KMS-11 (cell line): ENCODE data around the gene PCSK5.

Experiments
- H2AFZ ChIP-seq: fragments of 200-600 bp; sonication (generic); 2 replicates; pipeline ENCODE4 v1.6.1; 2016; ENCODE audit warnings: antibody characterized with exemption, mixed run types, low read depth
- H3K27ac ChIP-seq: fragments of 200-600 bp; sonication (generic); 2 replicates; pipeline ENCODE4 v1.6.1; 2016; ENCODE audit warnings: mild to moderate bottlenecking, mixed run types
- H3K27me3 ChIP-seq: fragments of 200-600 bp; sonication (generic); 2 replicates; pipeline ENCODE4 v1.6.1; 2017; ENCODE audit warnings: mild to moderate bottlenecking, low read depth, mixed run types, moderate library complexity; ENCODE audit not compliant: insufficient read depth
- H3K36me3 ChIP-seq: fragments of 200-600 bp; sonication (generic); 2 replicates; pipeline ENCODE4 v1.6.1; 2017; ENCODE audit warnings: mild to moderate bottlenecking, mixed run types; ENCODE audit not compliant: insufficient read depth
- H3K4me1 ChIP-seq: fragments of 200-600 bp; sonication (generic); 2 replicates; pipeline ENCODE4 v1.6.1; 2016; ENCODE audit warnings: mild to moderate bottlenecking, low read depth, mixed run types; ENCODE audit not compliant: poor library complexity, severe bottlenecking
- H3K4me2 ChIP-seq: fragments of 200-600 bp; sonication (generic); 2 replicates; pipeline ENCODE4 v1.7.0; 2016; ENCODE audit warnings: mild to moderate bottlenecking, mixed run types
- H3K4me3 ChIP-seq: fragments of 200-600 bp; sonication (generic); IDR thresholded peaks from 2 replicates; pipeline ENCODE4 v1.6.1; 2017; ENCODE audit warnings: low read depth, low read length, mixed read lengths; ENCODE audit not compliant: insufficient read depth
- H3K79me2 ChIP-seq: fragments of 200-600 bp; sonication (generic); 2 replicates; pipeline ENCODE4 v1.6.1; 2016; ENCODE audit warnings: low read depth, mixed run types; ENCODE audit not compliant: insufficient read depth
- H3K9ac ChIP-seq: fragments of 200-600 bp; sonication (generic); 2 replicates; pipeline ENCODE4 v1.6.1; 2016; ENCODE audit warnings: mild to moderate bottlenecking, mixed run types
- H4K20me1 ChIP-seq: fragments of 200-600 bp; sonication (generic); 2 replicates; pipeline ENCODE4 v1.6.1; 2016; ENCODE audit warnings: mild to moderate bottlenecking, mixed run types; ENCODE audit not compliant: insufficient read depth
- TF ChIP-seq, protein P1 (sequence below): fragments of 200-600 bp; sonication (generic); conservative IDR thresholded peaks from 2 replicates; pipeline ENCODE4 v1.6.1; 2017; ENCODE audit warnings: low read depth, mild to moderate bottlenecking, antibody characterized with exemption, low read length, moderate library complexity, mixed read lengths

Gene PCSK5

DNA sequence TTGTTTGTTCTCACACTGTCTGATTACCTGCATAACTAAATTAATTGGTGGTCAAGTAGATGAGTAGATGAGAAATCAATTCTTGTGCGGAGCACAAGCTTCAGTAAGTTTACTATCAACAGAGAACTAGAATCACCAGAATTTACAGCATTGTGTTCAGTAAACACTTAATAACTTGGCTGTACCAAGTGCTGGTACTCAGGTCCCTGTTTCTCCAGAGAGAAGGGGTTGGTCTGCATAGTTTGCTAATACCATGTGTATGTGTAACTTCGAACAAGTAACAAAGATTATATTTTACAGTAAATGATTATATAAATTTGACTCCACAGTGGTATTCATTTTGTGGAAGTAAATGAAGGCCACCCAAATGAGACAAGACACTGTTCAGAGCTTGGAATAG is 146.3 kb downstream of the PCSK5 start:
- no peak overlapping the region for H2AFZ ChIP-seq
- no peak overlapping the region for H3K4me2 ChIP-seq
- H3K4me1 ChIP-seq: no peaks in the 10 kb centered on the region
- no peak overlapping the region for H3K9ac ChIP-seq
- TF ChIP-seq, protein P1, sequence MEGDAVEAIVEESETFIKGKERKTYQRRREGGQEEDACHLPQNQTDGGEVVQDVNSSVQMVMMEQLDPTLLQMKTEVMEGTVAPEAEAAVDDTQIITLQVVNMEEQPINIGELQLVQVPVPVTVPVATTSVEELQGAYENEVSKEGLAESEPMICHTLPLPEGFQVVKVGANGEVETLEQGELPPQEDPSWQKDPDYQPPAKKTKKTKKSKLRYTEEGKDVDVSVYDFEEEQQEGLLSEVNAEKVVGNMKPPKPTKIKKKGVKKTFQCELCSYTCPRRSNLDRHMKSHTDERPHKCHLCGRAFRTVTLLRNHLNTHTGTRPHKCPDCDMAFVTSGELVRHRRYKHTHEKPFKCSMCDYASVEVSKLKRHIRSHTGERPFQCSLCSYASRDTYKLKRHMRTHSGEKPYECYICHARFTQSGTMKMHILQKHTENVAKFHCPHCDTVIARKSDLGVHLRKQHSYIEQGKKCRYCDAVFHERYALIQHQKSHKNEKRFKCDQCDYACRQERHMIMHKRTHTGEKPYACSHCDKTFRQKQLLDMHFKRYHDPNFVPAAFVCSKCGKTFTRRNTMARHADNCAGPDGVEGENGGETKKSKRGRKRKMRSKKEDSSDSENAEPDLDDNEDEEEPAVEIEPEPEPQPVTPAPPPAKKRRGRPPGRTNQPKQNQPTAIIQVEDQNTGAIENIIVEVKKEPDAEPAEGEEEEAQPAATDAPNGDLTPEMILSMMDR: no peak
- no peaks in the 10 kb centered on the region for H3K27me3 ChIP-seq
- H3K4me3 ChIP-seq: no peak overlapping the region
- no peaks in the 10 kb centered on the region for H3K79me2 ChIP-seq
- no peaks in the 10 kb centered on the region for H4K20me1 ChIP-seq
- no peaks in the 10 kb centered on the region for H3K36me3 ChIP-seq
- no peak overlapping the region for H3K27ac ChIP-seq

- Histone ChIP-seq H3K79me2 (no peaks in the 10 kb centered on the region), H3K27me3 (no peaks in the 10 kb centered on the region), H3K4me1 (no peaks in the 10 kb centered on the region), H3K4me3 (no peak overlapping the region), H3K27ac (no peak overlapping the region), H4K20me1 (no peaks in the 10 kb centered on the region), H3K9ac (no peak overlapping the region), H3K36me3 (no peaks in the 10 kb centered on the region), H3K4me2 (no peak overlapping the region), H2AFZ (no peak overlapping the region)
- TF ChIP-seq, protein P1: no peak
Measured at GRCh38 chr9:76037587-76038225, 147.2 kb downstream of the PCSK5 start.

DNA sequence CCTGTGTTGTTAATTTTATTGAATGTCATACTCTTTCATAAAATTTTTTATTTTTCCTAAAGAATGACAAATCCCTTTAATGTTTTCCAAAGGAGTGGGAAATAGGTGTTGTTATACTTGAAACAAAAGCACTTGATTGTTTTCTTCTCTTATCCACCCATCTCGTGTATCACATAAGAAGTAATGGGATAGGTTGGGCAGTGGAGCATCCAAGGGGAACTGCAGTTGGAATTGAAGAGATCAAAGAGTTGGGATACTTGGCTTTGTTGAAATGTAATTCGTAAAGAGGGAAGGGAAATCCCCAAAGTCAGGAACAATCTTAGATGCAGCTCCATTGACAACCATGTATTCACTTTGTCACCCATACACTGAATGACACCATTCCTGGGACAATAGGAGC is 148.0 kb downstream of the PCSK5 start:
- no peaks in the 10 kb centered on the region for H3K4me1 ChIP-seq
- H3K36me3 ChIP-seq: no peaks in the 10 kb centered on the region
- H2AFZ ChIP-seq: no peak overlapping the region
- no peaks in the 10 kb centered on the region for H3K79me2 ChIP-seq
- no peak overlapping the region for H3K9ac ChIP-seq
- H3K4me2 ChIP-seq: no peak overlapping the region
- no peak overlapping the region for H3K4me3 ChIP-seq
- H4K20me1 ChIP-seq: no peaks in the 10 kb centered on the region
- H3K27me3 ChIP-seq: no peaks in the 10 kb centered on the region
- no peak overlapping the region for H3K27ac ChIP-seq
- TF ChIP-seq, protein P1: no peak

DNA sequence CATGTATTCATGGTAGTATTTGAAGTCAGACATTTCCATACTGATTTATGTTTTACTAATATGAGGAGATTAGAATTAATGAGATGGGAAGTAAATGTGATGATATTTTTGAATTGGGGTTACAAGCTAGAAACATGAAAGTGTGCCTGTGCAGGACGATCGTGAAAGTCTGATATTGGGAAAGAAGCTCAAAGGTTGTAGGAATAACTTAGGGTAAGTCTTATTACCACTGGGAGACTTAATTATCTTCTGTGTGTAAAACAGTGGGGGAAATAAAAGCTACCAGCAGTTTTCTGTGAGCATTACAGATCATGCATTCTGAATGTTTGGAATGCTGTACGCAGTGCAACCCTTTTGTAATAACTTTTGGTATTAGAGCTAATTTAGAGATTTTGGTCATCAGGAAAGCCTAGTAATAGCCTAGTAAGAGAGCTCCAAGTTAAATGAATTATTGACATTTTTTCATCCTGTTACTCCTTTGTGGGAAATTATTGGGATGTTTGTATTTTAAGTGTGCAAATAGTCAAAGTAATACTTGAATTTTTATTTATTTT is 153.9 kb downstream of the PCSK5 start:
- no peaks in the 10 kb centered on the region for H3K27me3 ChIP-seq
- H4K20me1 ChIP-seq: no peaks in the 10 kb centered on the region
- no peaks in the 10 kb centered on the region for H3K4me1 ChIP-seq
- TF ChIP-seq, protein P1: no peak
- H3K4me2 ChIP-seq: no peak overlapping the region
- H3K36me3 ChIP-seq: no peaks in the 10 kb centered on the region
- H3K9ac ChIP-seq: no peak overlapping the region
- no peak overlapping the region for H3K4me3 ChIP-seq
- no peaks in the 10 kb centered on the region for H3K79me2 ChIP-seq
- no peak overlapping the region for H3K27ac ChIP-seq
- H2AFZ ChIP-seq: no peak overlapping the region
